ENCODE measurements around the gene MRFAP1L1.

DNA sequence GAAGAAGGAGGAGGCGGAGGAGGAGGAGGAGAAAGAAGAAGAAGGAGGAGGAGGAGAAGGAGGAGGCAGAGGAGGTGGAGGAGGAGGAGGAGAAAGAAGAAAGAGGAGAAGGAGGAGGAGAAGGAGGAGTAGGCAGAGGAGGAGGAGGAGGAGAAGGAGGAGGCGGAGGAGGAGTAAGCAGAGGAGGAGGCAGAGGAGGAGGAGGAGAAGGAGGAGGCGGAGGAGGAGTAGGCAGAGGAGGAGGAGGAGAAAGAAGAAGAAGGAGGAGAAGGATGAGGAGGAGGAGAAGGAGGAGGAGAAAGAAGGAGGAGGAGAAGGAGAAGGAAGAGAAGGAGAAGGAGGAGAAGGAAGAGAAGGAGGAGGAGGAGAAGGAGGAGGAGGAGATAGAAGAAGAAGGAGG, 49.2 kb downstream of the MRFAP1L1 start:
- TF ChIP-seq, protein P1, sequence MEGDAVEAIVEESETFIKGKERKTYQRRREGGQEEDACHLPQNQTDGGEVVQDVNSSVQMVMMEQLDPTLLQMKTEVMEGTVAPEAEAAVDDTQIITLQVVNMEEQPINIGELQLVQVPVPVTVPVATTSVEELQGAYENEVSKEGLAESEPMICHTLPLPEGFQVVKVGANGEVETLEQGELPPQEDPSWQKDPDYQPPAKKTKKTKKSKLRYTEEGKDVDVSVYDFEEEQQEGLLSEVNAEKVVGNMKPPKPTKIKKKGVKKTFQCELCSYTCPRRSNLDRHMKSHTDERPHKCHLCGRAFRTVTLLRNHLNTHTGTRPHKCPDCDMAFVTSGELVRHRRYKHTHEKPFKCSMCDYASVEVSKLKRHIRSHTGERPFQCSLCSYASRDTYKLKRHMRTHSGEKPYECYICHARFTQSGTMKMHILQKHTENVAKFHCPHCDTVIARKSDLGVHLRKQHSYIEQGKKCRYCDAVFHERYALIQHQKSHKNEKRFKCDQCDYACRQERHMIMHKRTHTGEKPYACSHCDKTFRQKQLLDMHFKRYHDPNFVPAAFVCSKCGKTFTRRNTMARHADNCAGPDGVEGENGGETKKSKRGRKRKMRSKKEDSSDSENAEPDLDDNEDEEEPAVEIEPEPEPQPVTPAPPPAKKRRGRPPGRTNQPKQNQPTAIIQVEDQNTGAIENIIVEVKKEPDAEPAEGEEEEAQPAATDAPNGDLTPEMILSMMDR (IDR thresholded peaks at IDR 0.05): no peak
- TF ChIP-seq POLR2A (IDR thresholded peaks at IDR 0.05) (no peak), EP300 (IDR thresholded peaks at IDR 0.05) (no peak)
